HCT116 (cell line): ENCODE results near the gene NFIX. TPM values are rescaled to one million over a fixed set of nuclear protein-coding genes. Genes with fewer than 3 reads are reported as not detected.

Experiments
- ATAC-seq: fragments of 200-7000 bp; cut with Tn5 transposase; 2 replicates; pipeline ENCODE4 v1.9.1; 2020; ENCODE audit warnings: mild to moderate bottlenecking, moderate library complexity
- BruUV-seq: library from RNA; stranded (reverse); fragments of 400-500 nt; replicated peaks from 2 replicates; lab custom pipeline; 2021; lab: Mats Ljungman, UMichigan
- CTCF ChIA-PET: fragments of 300-600 bp; sonication (Branson Sonifier 250); formaldehyde crosslinking; loops from one replicate; lab custom pipeline; 2021; ENCODE audit warnings: antibody characterized with exemption; lab: Charles Lee
- POLR2A ChIA-PET: fragments of 300-600, 350-600 bp; sonication (Branson Sonifier 250); formaldehyde crosslinking; loops from one replicate; lab custom pipeline; 2021; ENCODE audit warnings: antibody characterized with exemption; lab: Charles Lee
- RAD21 ChIA-PET, 2 experiments: fragments of 300-600 bp; sonication (Branson Sonifier 250); formaldehyde crosslinking; loops; one replicate each; lab custom pipeline; 2023; ENCODE audit warnings: low total read pairs in 2 of 2; ENCODE audit not compliant: uncharacterized antibody in 2 of 2, unreplicated experiment in 2 of 2, low non-redundant PET in 1 of 2; lab: Charles Lee
- DNase-seq: peaks from one replicate; pipeline ENCODE4 v3.0.0-alpha.2; 2010; ENCODE audit warnings: low read depth, low spot score
- H2AFZ ChIP-seq: fragments of 200-600 bp; shearing (Covaris generic), sonication (generic); 2 replicates; pipeline ENCODE4 v1.6.1; 2017; ENCODE audit warnings: low read depth, mixed run types, mixed read lengths, antibody characterized with exemption, low read length; ENCODE audit not compliant: poor library complexity, severe bottlenecking
- H3K27ac ChIP-seq: 2 replicates; pipeline ENCODE4 v1.5.1; 2012; ENCODE audit warnings: low read depth, low read length
- H3K27me3 ChIP-seq: fragments of 200-600 bp; sonication (generic); 2 replicates; pipeline ENCODE4 v1.6.1; 2016; ENCODE audit warnings: mixed run types, low read length, mixed read lengths; ENCODE audit not compliant: insufficient read depth
- H3K36me3 ChIP-seq, 2 experiments: fragments of 200-500 bp in 1 of 2; fragments of 200-600 bp in 1 of 2; sonication (Bioruptor generic) in 1 of 2; sonication (generic) in 1 of 2; 2 replicates each; pipeline versions ENCODE4 v1.5.1 to v1.6.1; 2014 to 2016; ENCODE audit warnings: low read length in 2 of 2, inconsistent platforms in 1 of 2, mixed read lengths in 1 of 2, mixed run types in 1 of 2; ENCODE audit not compliant: insufficient read depth in 2 of 2, control insufficient read depth in 1 of 2
- H3K4me1 ChIP-seq, 2 experiments: fragments of 200-600 bp in 1 of 2; sonication (generic) in 1 of 2; 2 replicates each; pipeline versions ENCODE4 v1.5.1 to v1.6.1; 2012 to 2017; ENCODE audit warnings: low read length in 2 of 2, inconsistent platforms in 1 of 2, mild to moderate bottlenecking in 1 of 2, mixed read lengths in 1 of 2, mixed run types in 1 of 2, moderate library complexity in 1 of 2; ENCODE audit not compliant: insufficient read depth in 2 of 2, control insufficient read depth in 1 of 2
- H3K4me2 ChIP-seq: fragments of 200-600 bp; sonication (generic); 2 replicates; pipeline ENCODE4 v1.6.1; 2017; ENCODE audit warnings: mixed run types, low read length, mixed read lengths
- H3K4me3 ChIP-seq, 2 experiments: fragments of 200-600 bp in 1 of 2; sonication (generic) in 1 of 2; replicated peaks in 1 of 2; 2 replicates each; pipeline ENCODE4 v1.5.1; 2011 to 2016; ENCODE audit warnings: low read length in 2 of 2, control low read depth in 1 of 2, low read depth in 1 of 2, mild to moderate bottlenecking in 1 of 2, mixed read lengths in 1 of 2, mixed run types in 1 of 2
- H3K79me2 ChIP-seq: fragments of 200-600 bp; sonication (generic); 2 replicates; pipeline ENCODE4 v1.6.1; 2017; ENCODE audit warnings: mild to moderate bottlenecking, mixed run types, low read length, moderate library complexity, mixed read lengths; ENCODE audit not compliant: insufficient read depth
- H3K9ac ChIP-seq: fragments of 200-600 bp; sonication (generic); 2 replicates; pipeline ENCODE4 v1.6.1; 2016; ENCODE audit warnings: low read length, mixed read lengths
- H3K9me2 ChIP-seq: fragments of 200-600 bp; sonication (generic), shearing (Covaris generic); 2 replicates; pipeline ENCODE4 v1.6.1; 2017; ENCODE audit warnings: mixed run types, mild to moderate bottlenecking, moderate library complexity; ENCODE audit not compliant: insufficient read depth
- H3K9me3 ChIP-seq, 2 experiments: fragments of 200-500 bp in 1 of 2; fragments of 200-600 bp in 1 of 2; sonication (Bioruptor generic) in 1 of 2; sonication (generic) in 1 of 2; 2 replicates each; pipeline ENCODE4 v1.6.1; 2014 to 2017; ENCODE audit warnings: low read length in 2 of 2, mixed read lengths in 2 of 2, inconsistent platforms in 1 of 2, low read depth in 1 of 2, mild to moderate bottlenecking in 1 of 2, mixed run types in 1 of 2, moderate library complexity in 1 of 2; ENCODE audit not compliant: control insufficient read depth in 1 of 2, insufficient read depth in 1 of 2
- H4K20me1 ChIP-seq: fragments of 200-600 bp; sonication (generic), shearing (Covaris generic); 2 replicates; pipeline ENCODE4 v1.6.1; 2017; ENCODE audit warnings: mixed run types, mild to moderate bottlenecking, moderate library complexity; ENCODE audit not compliant: insufficient read depth
- ATF3 ChIP-seq: IDR thresholded peaks from 2 replicates; pipeline ENCODE4 v1.6.1; 2012
- ELF1 ChIP-seq: IDR thresholded peaks from 2 replicates; pipeline ENCODE4 v1.6.1; 2012; ENCODE audit warnings: low read depth, borderline replicate concordance
- EZH2 ChIP-seq: fragments of 200-600 bp; sonication (generic); IDR thresholded peaks from 2 replicates; pipeline ENCODE4 v1.6.1; 2017; ENCODE audit warnings: antibody characterized with exemption, mixed run types
- EZH2phosphoT487 ChIP-seq: fragments of 200-600 bp; IDR thresholded peaks from 2 replicates; pipeline ENCODE4 v1.6.1; 2018; ENCODE audit warnings: antibody characterized with exemption, borderline replicate concordance
- JUND ChIP-seq: IDR thresholded peaks from 2 replicates; pipeline ENCODE4 v1.6.1; 2012
- MAX ChIP-seq: IDR thresholded peaks from 2 replicates; pipeline ENCODE4 v1.6.1; 2012
- POLR2A ChIP-seq: IDR thresholded peaks from 2 replicates; pipeline ENCODE4 v1.7.0; 2011; ENCODE audit warnings: borderline replicate concordance; ENCODE audit not compliant: insufficient read depth, insufficient read length; ENCODE audit errors: extremely low read depth
- RAD21 ChIP-seq: IDR thresholded peaks from 2 replicates; pipeline ENCODE4 v1.6.1; 2012; ENCODE audit warnings: low read depth, mild to moderate bottlenecking
- SRF ChIP-seq: IDR thresholded peaks from 2 replicates; pipeline ENCODE4 v1.6.1; 2012; ENCODE audit warnings: low read depth
- TCF7L2 ChIP-seq: IDR thresholded peaks from 2 replicates; pipeline ENCODE4 v1.7.0; 2011; ENCODE audit warnings: borderline replicate concordance, inconsistent platforms; ENCODE audit not compliant: insufficient read depth, insufficient read length; ENCODE audit errors: extremely low read depth
- ZNF274 ChIP-seq: fragments of 200-500 bp; sonication (Bioruptor generic); IDR thresholded peaks from 2 replicates; pipeline ENCODE4 v1.6.1; 2014; ENCODE audit warnings: mild to moderate bottlenecking, low read depth, low read length, inconsistent platforms
- intact Hi-C: fragments of 100-400 bp; cut with micrococcal nuclease; formaldehyde crosslinking; loops from 2 replicates; pipeline ENCODE4 v1.10.0; 2022
- total RNA-seq: library from RNA; stranded (reverse); gene quantifications from one replicate; pipeline ENCODE4 v1.2.1, GENCODE V29; 2021; ENCODE audit not compliant: unreplicated experiment

The NFIX gene
- total RNA-seq, 1 experiment from 2014 or later, result 34.8 TPM

DNA sequence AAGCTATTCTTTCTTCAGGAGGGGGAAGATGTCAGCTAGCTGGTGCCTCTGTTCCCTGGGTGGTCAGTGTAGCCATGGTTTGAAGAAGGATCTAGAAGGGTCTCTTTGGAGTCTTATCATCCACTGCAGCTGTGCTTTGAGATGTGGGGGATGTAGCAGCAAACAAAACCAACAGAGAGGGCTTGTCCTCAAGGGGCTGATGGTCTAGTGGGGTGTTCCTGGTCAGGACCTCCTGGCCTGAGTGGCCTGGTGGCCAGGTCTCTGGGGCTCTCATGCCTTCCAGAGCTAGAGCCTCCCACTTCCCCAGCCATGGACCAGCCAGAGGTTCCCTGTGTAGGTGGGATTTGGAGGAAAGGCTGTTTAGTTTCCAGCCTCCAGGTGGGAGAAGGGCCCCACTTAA, 67.0 kb downstream of the NFIX start:
- Histone ChIP-seq H3K36me3 (no peaks in the 10 kb centered on the region), H3K27me3 (no peaks in the 10 kb centered on the region), H3K4me2 (no peak overlapping the region), H3K9me3 (no peaks in the 10 kb centered on the region), H4K20me1 (no peaks in the 10 kb centered on the region), H3K9me2 (no peaks in the 10 kb centered on the region), H3K4me1 (peaks cover 31 to 45% of the 10 kb centered on the region in 2 experiments), H2AFZ (no peak overlapping the region), H3K27ac (no peak overlapping the region), H3K79me2 (no peaks in the 10 kb centered on the region), H3K4me3 (no peak overlapping the region), H3K9ac (no peak overlapping the region)
- DNase-seq, result no peak
- CTCF ChIA-PET, result interaction anchor here (1.8 to 4.9 kb wide), 5 partner anchors 29 to 97 kb away, joined by 9 to 59 read pairs (median 27); no protein-coding TSS in a partner anchor
- no peak for ATAC-seq
- TF ChIP-seq POLR2A (no peak), RAD21 (no peak), TCF7L2 (no peak), ELF1 (no peak), ZNF274 (no peak), JUND (no peak)
- no TSS peak for BruUV-seq
- intact Hi-C loops, result no loop called here
- POLR2A ChIA-PET, result interaction anchor here (1.5 kb wide), 1 partner anchor 77 kb away, joined by 3 read pairs; no protein-coding TSS in a partner anchor
- RAD21 ChIA-PET, result interaction anchor here (0.5 to 4.5 kb wide), 5 partner anchors 29 to 97 kb away, joined by 3 to 30 read pairs (median 3); no protein-coding TSS in a partner anchor

GRCh38 chr19:13063461-13064091, 68.3 kb downstream of the NFIX start:
- POLR2A ChIA-PET, result interaction anchor here (1.3 kb wide), 1 partner anchor 10 kb away, joined by 3 read pairs; no protein-coding TSS in a partner anchor
- Histone ChIP-seq H4K20me1 (no peaks in the 10 kb centered on the region), H3K9me2 (no peaks in the 10 kb centered on the region), H3K79me2 (no peaks in the 10 kb centered on the region), H3K4me2 (no peak overlapping the region), H3K27ac (no peak overlapping the region), H3K4me1 (peaks cover 22 to 34% of the 10 kb centered on the region in 2 experiments), H3K9ac (no peak overlapping the region), H3K4me3 (no peak overlapping the region), H2AFZ (no peak overlapping the region), H3K27me3 (no peaks in the 10 kb centered on the region), H3K9me3 (no peaks in the 10 kb centered on the region), H3K36me3 (no peaks in the 10 kb centered on the region)
- DNase-seq (no peak), ATAC-seq (no peak)
- RAD21 ChIA-PET, result no interaction called here
- TF ChIP-seq MAX, result no peak
- no peak for TF ChIP-seq ATF3
- no peak for TF ChIP-seq SRF
- no peak for TF ChIP-seq EZH2
- no peak for TF ChIP-seq ELF1
- TF ChIP-seq EZH2phosphoT487, result no peak
- intact Hi-C loops, result no loop called here
- CTCF ChIA-PET, result no interaction called here
- BruUV-seq, result no TSS peak
